Measurements from ENCODE around the gene RRP1. TPM values are rescaled to one million over a fixed set of nuclear protein-coding genes. Genes with fewer than 3 reads are reported as not detected.

The RRP1 gene
- total RNA-seq, 1 donor from 2014 or later = 19.0 TPM

DNA sequence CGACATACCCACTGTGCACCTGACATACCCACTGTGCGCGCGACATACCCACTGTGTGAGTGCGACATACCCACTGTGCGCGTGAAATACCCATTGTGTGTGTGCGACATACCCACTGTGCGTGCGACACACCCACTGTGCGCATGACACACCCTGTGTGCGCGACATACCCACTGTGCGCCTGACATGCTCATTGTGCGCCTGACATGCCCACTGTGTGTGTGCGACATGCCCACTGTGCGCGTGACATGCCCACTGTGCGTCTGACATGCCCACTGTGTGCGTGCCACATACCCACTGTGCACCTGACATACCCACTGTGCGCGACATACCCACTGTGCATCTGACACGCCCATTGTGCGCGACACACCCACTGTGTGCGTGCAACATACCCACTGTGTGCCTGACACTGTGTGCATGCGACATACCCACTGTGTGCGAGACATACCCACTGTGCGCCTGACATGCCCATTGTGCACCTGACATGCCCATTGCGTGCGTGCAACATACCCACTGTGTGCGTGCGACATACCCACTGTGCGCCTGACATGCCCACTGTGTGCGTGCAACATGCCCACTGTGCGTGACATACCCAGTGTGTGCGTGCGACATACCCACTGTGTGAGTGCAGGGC is 2.5 kb upstream of the RRP1 start:
- no peak for TF ChIP-seq CTCF (IDR thresholded peaks at IDR 0.05)
- Histone ChIP-seq H3K4me3 (no peak overlapping the region), H3K36me3 (peaks cover 8% of the 10 kb centered on the region), H3K4me1 (peaks cover 18% of the 10 kb centered on the region), H3K27ac (no peak overlapping the region), H3K9me3 (no peaks in the 10 kb centered on the region), H3K27me3 (no peaks in the 10 kb centered on the region)
- no peak for DNase-seq
- no peak for ATAC-seq
- intact Hi-C loops (cut with DNase I) = no loop called here

DNA sequence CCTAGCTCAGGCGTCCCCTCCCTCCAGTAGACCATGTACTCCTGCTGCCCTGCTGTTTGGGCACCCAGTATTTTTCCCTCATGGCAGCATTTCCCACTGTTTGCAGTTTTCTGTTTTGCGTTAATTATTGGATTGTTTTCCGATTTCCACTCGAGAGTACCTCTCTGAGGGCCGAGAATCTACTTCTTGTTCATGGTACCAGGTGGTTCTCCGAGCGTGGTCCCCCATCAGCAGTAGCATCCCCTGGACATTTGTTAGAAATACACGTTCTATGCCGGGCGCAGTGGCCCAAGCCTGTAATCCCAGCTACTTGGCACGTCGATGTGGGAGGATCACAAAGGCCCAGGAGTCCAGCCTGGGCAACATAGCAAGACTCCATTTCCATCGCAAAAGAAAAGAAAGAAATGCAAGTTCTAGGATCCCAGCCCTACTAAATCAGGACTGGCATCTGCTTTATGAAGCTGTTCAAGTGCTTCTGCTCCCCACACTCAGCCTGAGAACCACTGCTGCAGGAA is 690 bp downstream of the RRP1 start:
- no peaks in the 10 kb centered on the region for H3K9me3 ChIP-seq
- intact Hi-C loops (cut with DNase I) = no loop called here
- ATAC-seq = no peak

GRCh38 chr21:43792406-43792805 is 3.0 kb downstream of the RRP1 start:
- no peak overlapping the region for H3K27ac ChIP-seq
- H3K36me3 ChIP-seq = peaks cover 59% of the 10 kb centered on the region
- H3K4me3 ChIP-seq = no peak overlapping the region
- DNase-seq (no peak), ATAC-seq (no peak)
- TF ChIP-seq CTCF (IDR thresholded peaks at IDR 0.05) = no peak
- H3K4me1 ChIP-seq = peaks cover 18% of the 10 kb centered on the region
- no peaks in the 10 kb centered on the region for H3K27me3 ChIP-seq
- no peaks in the 10 kb centered on the region for H3K9me3 ChIP-seq
- intact Hi-C loops (cut with DNase I) = no loop called here

More for the DNA sequence above, 690 bp downstream of the RRP1 start:
- no peak for DNase-seq
- Histone ChIP-seq H3K36me3 (peaks cover 36% of the 10 kb centered on the region), H3K27me3 (no peaks in the 10 kb centered on the region), H3K4me1 (peaks cover 18% of the 10 kb centered on the region), H3K27ac (peak overlapping the region; percentile 76), H3K4me3 (peak overlapping the region; percentile 93)
- TF ChIP-seq CTCF (IDR thresholded peaks at IDR 0.05) = no peak

DNA sequence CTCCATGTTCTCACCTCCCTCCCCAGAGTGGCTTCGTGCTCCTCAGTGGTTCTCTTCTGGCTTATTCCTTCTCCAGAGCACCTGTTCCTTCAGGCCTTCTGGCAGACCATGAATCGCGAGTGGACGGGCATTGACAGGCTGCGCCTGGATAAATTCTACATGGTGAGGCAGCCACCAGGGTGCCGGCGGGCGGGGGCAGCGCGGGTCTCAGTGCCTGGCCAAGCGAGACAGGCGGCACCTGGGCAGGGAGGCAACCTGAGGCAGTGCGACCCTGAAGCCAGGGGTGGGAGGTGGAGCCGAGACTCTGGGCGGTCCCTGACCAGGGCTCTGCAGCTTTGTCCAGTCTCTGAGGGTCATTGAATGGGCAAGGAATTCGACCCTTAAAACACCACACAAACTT is 3.9 kb downstream of the RRP1 start:
- ATAC-seq (no peak), DNase-seq (no peak)
- intact Hi-C loops (cut with DNase I) = no loop called here
- H3K4me3 ChIP-seq = no peak overlapping the region
- no peaks in the 10 kb centered on the region for H3K9me3 ChIP-seq
- H3K4me1 ChIP-seq = peaks cover 18% of the 10 kb centered on the region
- no peaks in the 10 kb centered on the region for H3K27me3 ChIP-seq
- TF ChIP-seq CTCF (IDR thresholded peaks at IDR 0.05) = no peak
- peaks cover 68% of the 10 kb centered on the region for H3K36me3 ChIP-seq
- no peak overlapping the region for H3K27ac ChIP-seq

DNA sequence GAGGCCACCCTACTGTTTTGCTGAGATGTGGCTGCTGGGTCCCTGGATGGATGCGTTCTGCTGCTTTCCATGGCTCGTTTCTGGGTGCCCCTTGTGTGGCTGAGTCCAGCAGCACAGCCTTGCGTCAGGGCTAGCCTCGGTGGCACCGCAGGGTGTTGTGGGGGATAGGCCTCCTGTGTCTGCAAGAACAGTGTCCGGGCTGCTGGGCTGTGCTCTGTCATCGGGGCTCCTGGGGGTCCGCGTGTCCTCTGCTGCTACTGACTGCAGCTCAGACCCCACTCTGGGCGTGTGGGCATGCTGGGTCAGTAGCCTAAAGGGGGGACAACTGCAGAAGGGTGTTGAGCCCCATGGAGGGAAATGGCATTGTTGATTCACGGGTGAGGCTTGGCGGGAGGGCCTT is 4.9 kb downstream of the RRP1 start:
- H3K27ac ChIP-seq = no peak overlapping the region
- peaks cover 78% of the 10 kb centered on the region for H3K36me3 ChIP-seq
- no peak for TF ChIP-seq CTCF (IDR thresholded peaks at IDR 0.05)
- H3K4me3 ChIP-seq = no peak overlapping the region
- H3K9me3 ChIP-seq = no peaks in the 10 kb centered on the region
- DNase-seq (no peak), ATAC-seq (no peak)
- H3K27me3 ChIP-seq = no peaks in the 10 kb centered on the region
- intact Hi-C loops (cut with DNase I) = no loop called here
- H3K4me1 ChIP-seq = peaks cover 14% of the 10 kb centered on the region

Data from upper lobe of right lung (tissue), 1 donor.